MM.1S (cell line): ENCODE results near the gene GDPD5.

Experiments used
- DNase-seq: peaks from one replicate; pipeline ENCODE4 v3.0.0-alpha.2; 2015
- H2AFZ ChIP-seq: fragments of 300-600 bp; sonication (generic); 2 replicates; pipeline ENCODE4 v1.6.0; 2016; ENCODE audit warnings: antibody characterized with exemption, low read length
- H3F3A ChIP-seq: fragments of 300-600 bp; sonication (generic); 2 replicates; pipeline ENCODE4 v1.6.1; 2016; ENCODE audit warnings: mild to moderate bottlenecking, antibody characterized with exemption, low read length, moderate library complexity, mixed read lengths; ENCODE audit not compliant: insufficient read depth
- H3K27ac ChIP-seq: fragments of 300-600 bp; sonication (generic); 2 replicates; pipeline ENCODE4 v1.5.1; 2016; ENCODE audit warnings: mild to moderate bottlenecking, low read length
- H3K27me3 ChIP-seq: fragments of 300-600 bp; sonication (generic); replicated peaks from 2 replicates; pipeline ENCODE4 v1.6.0; 2016; ENCODE audit warnings: low read length; ENCODE audit not compliant: insufficient read depth
- H3K36me3 ChIP-seq: fragments of 300-600 bp; sonication (generic); replicated peaks from 2 replicates; pipeline ENCODE4 v1.6.1; 2016; ENCODE audit warnings: mild to moderate bottlenecking, low read length, mixed read lengths; ENCODE audit not compliant: insufficient read depth
- H3K4me1 ChIP-seq: fragments of 300-600 bp; sonication (generic); 2 replicates; pipeline ENCODE4 v1.6.1; 2016; ENCODE audit warnings: low read length, mixed read lengths
- H3K4me2 ChIP-seq: fragments of 300-600 bp; sonication (generic); 2 replicates; pipeline ENCODE4 v1.6.0; 2016; ENCODE audit warnings: low read depth, low read length
- H3K4me3 ChIP-seq: fragments of 300-600 bp; sonication (generic); 2 replicates; pipeline ENCODE4 v1.5.1; 2016; ENCODE audit warnings: low read length, mixed read lengths
- H3K79me2 ChIP-seq: fragments of 300-600 bp; sonication (generic); 2 replicates; pipeline ENCODE4 v1.6.1; 2016; ENCODE audit warnings: mixed run types, low read length, mixed read lengths
- H3K9ac ChIP-seq: fragments of 300-600 bp; sonication (generic); 2 replicates; pipeline ENCODE4 v1.6.1; 2016; ENCODE audit warnings: low read length, mixed read lengths
- H3K9me2 ChIP-seq: fragments of 300-600 bp; sonication (generic); replicated peaks from 2 replicates; pipeline ENCODE4 v1.6.1; 2016; ENCODE audit warnings: mild to moderate bottlenecking, low read length, mixed read lengths; ENCODE audit not compliant: insufficient read depth
- H3K9me3 ChIP-seq: fragments of 300-600 bp; sonication (generic); replicated peaks from 2 replicates; pipeline ENCODE4 v1.6.1; 2016; ENCODE audit warnings: mild to moderate bottlenecking, low read length, mixed read lengths; ENCODE audit not compliant: insufficient read depth
- H4K20me1 ChIP-seq: fragments of 300-600 bp; sonication (generic); 2 replicates; pipeline ENCODE4 v1.6.1; 2016; ENCODE audit warnings: mild to moderate bottlenecking, low read length, moderate library complexity, mixed read lengths; ENCODE audit not compliant: insufficient read depth
- CTCF ChIP-seq: fragments of 300-600 bp; sonication (generic); IDR thresholded peaks from 2 replicates; pipeline ENCODE4 v1.5.1; 2016; ENCODE audit warnings: antibody characterized with exemption, low read length, mixed read lengths
- EZH2 ChIP-seq: fragments of 300-600 bp; sonication (generic); optimal IDR thresholded peaks from 2 replicates; pipeline ENCODE3; 2017; ENCODE audit warnings: low read depth, mild to moderate bottlenecking, antibody characterized with exemption, low read length, mixed read lengths
- EZH2phosphoT487 ChIP-seq: fragments of 300-600 bp; sonication (generic); IDR thresholded peaks from 2 replicates; pipeline ENCODE4 v1.6.1; 2018; ENCODE audit warnings: antibody characterized with exemption, low read length

GDPD5 gene

DNA sequence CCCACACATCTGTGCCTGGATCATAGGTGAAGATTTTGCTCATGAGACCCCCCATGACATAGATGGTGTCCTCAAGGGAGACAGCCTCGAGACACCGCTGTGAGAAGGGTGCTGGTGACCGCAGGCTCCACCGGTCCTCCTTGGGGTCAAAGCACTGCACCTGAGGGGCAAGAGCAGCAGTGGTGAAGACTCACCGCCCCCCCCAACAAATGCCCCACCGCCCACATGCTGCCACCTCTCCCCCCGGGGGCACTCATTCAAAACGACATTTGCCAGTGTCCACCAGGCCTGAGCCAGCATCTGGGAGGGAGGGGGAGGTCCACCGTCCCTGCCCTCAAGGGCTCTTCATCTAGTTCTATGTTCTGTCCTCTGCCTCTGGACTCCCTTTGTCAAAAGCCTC, 102.0 kb downstream of the GDPD5 start:
- DNase-seq = no peak
- Histone ChIP-seq H2AFZ (no peak overlapping the region), H3K79me2 (no peaks in the 10 kb centered on the region), H3K27ac (no peak overlapping the region), H3K36me3 (no peaks in the 10 kb centered on the region), H3K4me3 (no peak overlapping the region), H4K20me1 (no peaks in the 10 kb centered on the region), H3K9me2 (no peaks in the 10 kb centered on the region), H3K9ac (no peak overlapping the region), H3K4me2 (no peak overlapping the region), H3K27me3 (no peaks in the 10 kb centered on the region), H3K4me1 (no peaks in the 10 kb centered on the region), H3F3A (no peaks in the 10 kb centered on the region), H3K9me3 (no peaks in the 10 kb centered on the region)
- TF ChIP-seq EZH2phosphoT487 (no peak), CTCF (no peak), EZH2 (no peak)

GRCh38 chr11:75422248-75423231, 103.2 kb downstream of the GDPD5 start:
- no peak overlapping the region for H3K4me2 ChIP-seq

DNA sequence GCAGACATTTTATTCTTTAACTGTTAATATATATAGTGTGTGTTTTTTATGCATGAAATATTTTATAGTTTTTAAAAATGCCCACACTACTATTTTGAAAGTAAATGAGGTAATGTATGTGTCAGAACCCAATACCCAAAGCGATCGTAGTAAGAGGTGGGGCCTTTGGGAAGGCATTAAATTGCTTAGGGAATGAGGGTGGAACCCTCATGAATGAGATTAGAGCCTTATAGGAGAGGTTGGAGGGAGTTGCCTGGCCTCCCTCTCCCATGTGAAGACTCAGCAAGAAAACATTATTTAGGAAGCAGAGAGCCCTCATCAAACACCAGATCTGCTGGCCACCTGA, 103.9 kb downstream of the GDPD5 start:
- Histone ChIP-seq H3K9me2 (no peaks in the 10 kb centered on the region), H3K79me2 (no peaks in the 10 kb centered on the region), H3K4me2 (no peak overlapping the region), H3K4me1 (no peaks in the 10 kb centered on the region), H4K20me1 (no peaks in the 10 kb centered on the region), H3K27me3 (no peaks in the 10 kb centered on the region), H3K27ac (no peak overlapping the region), H3K9ac (no peak overlapping the region), H3F3A (peaks cover 6% of the 10 kb centered on the region; the same call in 1 of the 2 replicates), H3K9me3 (no peaks in the 10 kb centered on the region), H2AFZ (no peak overlapping the region), H3K36me3 (no peaks in the 10 kb centered on the region), H3K4me3 (no peak overlapping the region)
- TF ChIP-seq CTCF = no peak
- no peak for TF ChIP-seq EZH2phosphoT487
- TF ChIP-seq EZH2 = no peak
- no peak for DNase-seq

More at GRCh38 chr11:75422248-75423231, 103.2 kb downstream of the GDPD5 start:
- no peak for DNase-seq
- no peak overlapping the region for H3K27ac ChIP-seq
- H3K9ac ChIP-seq = no peak overlapping the region
- peaks cover 6% of the 10 kb centered on the region; the same call in 1 of the 2 replicates for H3F3A ChIP-seq
- H3K4me1 ChIP-seq = no peaks in the 10 kb centered on the region
- no peak overlapping the region for H2AFZ ChIP-seq
- no peaks in the 10 kb centered on the region for H4K20me1 ChIP-seq
- TF ChIP-seq CTCF (no peak), EZH2phosphoT487 (no peak), EZH2 (no peak)
- no peaks in the 10 kb centered on the region for H3K36me3 ChIP-seq
- no peak overlapping the region for H3K4me3 ChIP-seq
- H3K27me3 ChIP-seq = no peaks in the 10 kb centered on the region
- no peaks in the 10 kb centered on the region for H3K9me2 ChIP-seq
- H3K79me2 ChIP-seq = no peaks in the 10 kb centered on the region
- H3K9me3 ChIP-seq = no peaks in the 10 kb centered on the region
